Neutrophil (primary cell): ENCODE results near the gene KRAS.
"Not testable (repeated sequence)": the region's sequence is repeated elsewhere in the genome, so short reads cannot be mapped to it uniquely, and the experiment has no call there.

Source experiments
- H3K27ac ChIP-seq: fragments of 200-600 bp; sonication (generic); 2 replicates; pipeline ENCODE4 v1.5.1; 2016; ENCODE audit warnings: mild to moderate bottlenecking, moderate library complexity
- H3K27me3 ChIP-seq: fragments of 200-600 bp; sonication (generic); 2 replicates; pipeline ENCODE4 v1.6.0; 2016; ENCODE audit warnings: mild to moderate bottlenecking
- H3K36me3 ChIP-seq: fragments of 200-600 bp; sonication (generic); 2 replicates; pipeline ENCODE4 v1.5.1; 2017
- H3K4me1 ChIP-seq, 2 experiments: fragments of 200-600 bp in 1 of 2; sonication (generic) in 1 of 2; 1 replicate in 1 of 2; 2 replicates in 1 of 2; pipeline versions ENCODE4 v1.5.1 to v1.6.1; 2013 to 2016; ENCODE audit warnings: low read depth in 1 of 2, low read length in 1 of 2, mild to moderate bottlenecking in 1 of 2, moderate library complexity in 1 of 2; ENCODE audit not compliant: control insufficient read depth in 1 of 2, insufficient read depth in 1 of 2
- H3K4me3 ChIP-seq, 2 experiments: fragments of 200-600 bp in 1 of 2; sonication (generic) in 1 of 2; 1 replicate in 1 of 2; 2 replicates in 1 of 2; pipeline ENCODE4 v1.5.1; 2013 to 2016; ENCODE audit warnings: low read depth in 1 of 2, low read length in 1 of 2, mild to moderate bottlenecking in 1 of 2, moderate library complexity in 1 of 2
- H3K9me3 ChIP-seq: fragments of 200-600 bp; sonication (generic); 2 replicates; pipeline ENCODE4 v1.5.1; 2016
- CTCF ChIP-seq: fragments of 200-600 bp; sonication (generic); IDR thresholded peaks from 2 replicates; pipeline ENCODE4 v1.5.1; 2016; ENCODE audit warnings: antibody characterized with exemption

The KRAS gene

GRCh38 chr12:25250744-25251730 lies at the start of gene KRAS:
Gene KRAS (minus strand): TSS chr12:25250929.
- peak within 1 kb of the TSS; percentile 91 for H3K27ac ChIP-seq
- peaks cover 8% of the 10 kb centered on the region for H3K36me3 ChIP-seq
- H3K27me3 ChIP-seq = peaks cover 8% of the 10 kb centered on the region
- peaks cover 11 to 20% of the 10 kb centered on the region in 2 experiments for H3K4me1 ChIP-seq
- H3K9me3 ChIP-seq = no peaks in the 10 kb centered on the region
- peak; percentile 52 for TF ChIP-seq CTCF
- H3K4me3 ChIP-seq = peak within 1 kb of the TSS; percentile 71 to 98

DNA sequence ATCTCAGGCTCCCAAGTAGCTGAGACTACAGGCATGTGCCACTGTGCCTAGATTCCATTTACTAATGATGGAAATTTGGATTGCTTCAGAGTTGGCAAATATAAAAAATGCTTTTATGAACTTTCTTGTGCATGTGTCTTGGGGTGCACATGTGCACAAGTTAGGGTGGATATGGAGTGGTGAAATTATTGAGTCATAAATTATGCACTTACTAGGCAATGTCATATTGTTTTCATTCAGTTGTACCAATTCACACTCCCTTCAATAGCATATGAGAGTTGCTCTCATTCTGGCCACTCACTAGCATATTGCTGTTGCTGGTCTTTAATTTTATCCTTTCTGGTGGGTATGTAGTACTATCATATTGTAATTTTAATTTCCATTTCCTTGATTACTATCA lies 45.7 kb upstream of the KRAS start:
- no peak overlapping the region for H3K4me3 ChIP-seq
- H3K27me3 ChIP-seq = no peaks in the 10 kb centered on the region
- no peak for TF ChIP-seq CTCF
- no peaks in the 10 kb centered on the region for H3K4me1 ChIP-seq
- H3K27ac ChIP-seq = no peak overlapping the region
- no peaks in the 10 kb centered on the region for H3K9me3 ChIP-seq
- no peaks in the 10 kb centered on the region for H3K36me3 ChIP-seq

DNA sequence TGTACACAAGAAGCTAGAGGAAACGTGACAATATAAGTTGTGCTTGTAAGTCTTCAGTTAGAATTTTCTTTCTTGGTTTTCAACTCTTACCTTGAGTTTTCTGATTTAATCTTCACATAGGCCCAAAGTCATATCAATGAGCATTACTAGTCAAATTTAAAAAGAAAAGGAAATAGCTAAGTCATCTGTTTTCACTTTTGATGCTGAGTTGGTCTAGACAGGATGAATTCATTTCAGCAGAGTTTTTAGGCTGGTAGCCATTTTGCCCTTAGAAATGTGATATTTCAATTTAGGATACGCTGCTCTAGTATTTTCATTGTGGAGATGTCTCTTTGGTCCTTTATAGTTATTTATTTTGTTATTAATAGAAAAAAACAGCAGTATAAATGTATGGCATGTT lies 44.6 kb upstream of the KRAS start:
- no peak overlapping the region for H3K4me3 ChIP-seq
- no peaks in the 10 kb centered on the region for H3K4me1 ChIP-seq
- no peak overlapping the region for H3K27ac ChIP-seq
- H3K27me3 ChIP-seq = no peaks in the 10 kb centered on the region
- no peaks in the 10 kb centered on the region for H3K36me3 ChIP-seq
- no peak for TF ChIP-seq CTCF
- H3K9me3 ChIP-seq = no peaks in the 10 kb centered on the region

DNA sequence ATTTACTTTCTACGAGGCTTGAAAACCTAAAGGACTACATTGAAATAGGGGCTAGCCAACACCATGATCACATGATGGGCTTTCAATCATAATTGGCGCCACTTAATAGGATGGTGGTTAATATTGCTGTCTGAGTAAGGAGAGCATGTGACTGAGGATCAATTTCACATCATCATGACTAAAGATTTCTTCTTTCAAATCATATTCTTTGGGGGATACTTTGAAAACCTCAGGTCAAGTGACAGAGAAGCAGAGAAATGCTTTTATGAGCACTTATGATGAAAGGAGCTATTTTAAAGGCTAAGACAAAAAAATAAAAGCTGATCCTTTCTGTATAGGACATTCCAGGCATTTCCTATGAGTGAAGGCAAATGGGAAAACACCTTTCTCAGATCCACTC lies 42.9 kb upstream of the KRAS start:
- Histone ChIP-seq H3K36me3 (no peaks in the 10 kb centered on the region), H3K9me3 (no peaks in the 10 kb centered on the region), H3K4me3 (no peak overlapping the region), H3K4me1 (no peaks in the 10 kb centered on the region), H3K27me3 (no peaks in the 10 kb centered on the region), H3K27ac (no peak overlapping the region)
- TF ChIP-seq CTCF = no peak

GRCh38 chr12:25292810-25293221 lies 42.1 kb upstream of the KRAS start:
- not testable (repeated sequence) for H3K36me3 ChIP-seq, H3K4me1 ChIP-seq, H3K4me3 ChIP-seq, H3K27me3 ChIP-seq, H3K27ac ChIP-seq, H3K9me3 ChIP-seq

DNA sequence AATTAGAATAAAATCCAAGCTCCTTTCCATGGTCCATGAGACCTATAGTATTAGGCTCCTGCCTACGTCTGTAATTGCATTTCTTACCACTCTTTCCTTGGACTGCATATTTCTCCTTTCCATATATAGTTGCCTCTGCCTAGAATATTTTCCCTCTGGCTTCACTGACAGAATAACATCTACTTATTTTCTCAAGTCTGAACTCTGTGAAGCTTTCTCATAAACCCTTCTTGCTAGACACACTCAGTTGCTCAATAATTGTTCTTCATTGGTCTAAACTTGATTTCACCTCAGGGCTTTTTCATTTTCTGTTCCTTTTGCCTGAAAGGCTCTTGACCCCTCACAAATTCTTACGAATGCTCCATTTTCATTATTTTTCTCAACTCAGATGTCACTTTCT lies 36.9 kb upstream of the KRAS start:
- TF ChIP-seq CTCF = no peak
- Histone ChIP-seq H3K27ac (no peak overlapping the region), H3K4me1 (no peaks in the 10 kb centered on the region), H3K36me3 (no peaks in the 10 kb centered on the region), H3K4me3 (no peak overlapping the region), H3K9me3 (no peaks in the 10 kb centered on the region), H3K27me3 (no peaks in the 10 kb centered on the region)
